Keratinocyte (primary cell): ENCODE results near the gene ADISSP. TPM values are rescaled to one million over a fixed set of nuclear protein-coding genes. Genes with fewer than 3 reads are reported as not detected.
A peak's percentile ranks its signal among the peaks of the same experiment; 100 is the strongest.

Experiments used
- DNase-seq: peaks from one replicate; pipeline ENCODE4 v3.0.0-alpha.2; 2011; ENCODE audit warnings: low read depth, missing footprints, low spot score
- FAIRE-seq: peaks from 2 replicates; lab custom pipeline; 2011; peaks lifted over from hg19 to GRCh38; lab: Jason Lieb, UNC
- H2AFZ ChIP-seq: 2 replicates; pipeline ENCODE4 v1.6.0; 2012; ENCODE audit warnings: low read length, control low read depth, inconsistent platforms; ENCODE audit not compliant: control insufficient read depth
- H3K27ac ChIP-seq: 2 replicates; pipeline ENCODE4 v1.5.1; 2011; ENCODE audit warnings: low read length; ENCODE audit not compliant: control insufficient read depth, insufficient read depth
- H3K27me3 ChIP-seq: 3 replicates; pipeline ENCODE4 v1.6.0; 2011; ENCODE audit warnings: low read length; ENCODE audit not compliant: control insufficient read depth, insufficient read depth; ENCODE audit errors: extremely low read depth
- H3K36me3 ChIP-seq, 2 experiments: 2 replicates in 1 of 2; 3 replicates in 1 of 2; pipeline ENCODE4 v1.5.1; 2011; ENCODE audit warnings: low read length in 2 of 2, mild to moderate bottlenecking in 1 of 2; ENCODE audit not compliant: control insufficient read depth in 2 of 2, insufficient read depth in 2 of 2; ENCODE audit errors: extremely low read depth in 1 of 2
- H3K4me1 ChIP-seq: 3 replicates; pipeline ENCODE4 v1.5.1; 2011; ENCODE audit warnings: low read length; ENCODE audit not compliant: control insufficient read depth, insufficient read depth; ENCODE audit errors: extremely low read depth
- H3K4me2 ChIP-seq: 3 replicates; pipeline ENCODE4 v1.6.0; 2011; ENCODE audit warnings: low read depth, low read length; ENCODE audit not compliant: control insufficient read depth, insufficient read depth; ENCODE audit errors: extremely low read depth
- H3K4me3 ChIP-seq, 3 experiments: fragments of 200-600 bp in 1 of 3; sonication (generic) in 1 of 3; 2 replicates in 2 of 3; 3 replicates in 1 of 3; pipeline ENCODE4 v1.5.1; 2011 to 2016; ENCODE audit warnings: low read length in 3 of 3, mild to moderate bottlenecking in 3 of 3, control low read depth in 2 of 3, inconsistent platforms in 1 of 3, low read depth in 1 of 3, mixed read lengths in 1 of 3, mixed run types in 1 of 3, moderate library complexity in 1 of 3; ENCODE audit not compliant: control insufficient read depth in 2 of 3, insufficient read depth in 2 of 3; ENCODE audit errors: extremely low read depth in 1 of 3
- H3K79me2 ChIP-seq: 2 replicates; pipeline ENCODE4 v1.6.0; 2012; ENCODE audit warnings: low read length; ENCODE audit not compliant: control insufficient read depth, insufficient read depth
- H3K9ac ChIP-seq: 3 replicates; pipeline ENCODE4 v1.6.0; 2011; ENCODE audit warnings: low read length; ENCODE audit not compliant: control insufficient read depth, insufficient read depth; ENCODE audit errors: extremely low read depth
- H3K9me1 ChIP-seq: 3 replicates; pipeline ENCODE4 v1.6.0; 2011; ENCODE audit warnings: low read length; ENCODE audit not compliant: control insufficient read depth, insufficient read depth; ENCODE audit errors: extremely low read depth
- H3K9me3 ChIP-seq: 2 replicates; pipeline ENCODE4 v1.5.1; 2012; ENCODE audit warnings: low read depth, low read length; ENCODE audit not compliant: control insufficient read depth
- H4K20me1 ChIP-seq: 3 replicates; pipeline ENCODE4 v1.6.0; 2011; ENCODE audit warnings: low read length; ENCODE audit not compliant: control insufficient read depth, insufficient read depth; ENCODE audit errors: extremely low read depth
- CTCF ChIP-seq, 3 experiments: IDR thresholded peaks in 1 of 3; conservative IDR thresholded peaks in 1 of 3; optimal IDR thresholded peaks in 1 of 3; 2 replicates in 2 of 3; 3 replicates in 1 of 3; pipeline versions ENCODE3 to v1.5.1; 2011; ENCODE audit warnings: low read length in 3 of 3, mild to moderate bottlenecking in 3 of 3, moderate library complexity in 2 of 3, control low read depth in 1 of 3, inconsistent platforms in 1 of 3; ENCODE audit not compliant: insufficient read depth in 2 of 3; ENCODE audit errors: extremely low read depth in 1 of 3
- EZH2 ChIP-seq: IDR thresholded peaks from one replicate; pipeline ENCODE4 v1.6.1; 2012; ENCODE audit warnings: inconsistent platforms, mild to moderate bottlenecking, low read length, moderate library complexity
- dilution Hi-C: fragments of 300-500 bp; cut with MboI; formaldehyde crosslinking; loops from one replicate; pipeline ENCODE4 v1.7.0; 2020; ENCODE audit warnings: low sequenced_read_pairs; ENCODE audit not compliant: extremely low pct_ligation_motif_present
- polyA plus RNA-seq, 5 experiments: library from polyadenylated mRNA; depleted of rRNA in 3 of 5; stranded (reverse) in 3 of 5; stranded (forward) in 1 of 5; unstranded in 1 of 5; fragments of >200 nt; gene quantifications; 1 replicate in 1 of 5; 2 replicates in 3 of 5; 3 replicates in 1 of 5; pipeline versions ENCODE4 v1.2.1 to v1.2.3, GENCODE V29; 2011 to 2012; ENCODE audit warnings: missing spikeins in 2 of 5, low read depth in 1 of 5, low replicate concordance in 1 of 5

ADISSP gene
- polyA plus RNA-seq, 1 donor (not counting 4 experiments of a cell fraction or from before 2014, with no cell fraction given) = 28.2 TPM

GRCh38 chr20:3783511-3784195 lies 16.1 kb upstream of the ADISSP start:
- no peak for TF ChIP-seq CTCF (optimal IDR thresholded peaks at IDR 0.05 in 1 of 3, IDR thresholded peaks at IDR 0.05 in 1 of 3, conservative IDR thresholded peaks at IDR 0.05 in 1 of 3; ENCODE audit: extremely low read depth in 1 of 3, insufficient read depth in 2 of 3, low read length in 3 of 3)
- no peak for TF ChIP-seq EZH2
- H3K4me2 ChIP-seq = peak overlapping the region; percentile 91
- H3K4me3 ChIP-seq = no peak overlapping the region
- H3K36me3 ChIP-seq = peaks cover 0 to 9% of the 10 kb centered on the region in 2 experiments
- H3K79me2 ChIP-seq = peaks cover 31% of the 10 kb centered on the region
- H3K9me3 ChIP-seq = no peaks in the 10 kb centered on the region
- dilution Hi-C loops = no loop called here
- H3K9ac ChIP-seq = no peak overlapping the region
- H3K27ac ChIP-seq = no peak overlapping the region
- peaks cover 37% of the 10 kb centered on the region for H3K4me1 ChIP-seq
- FAIRE-seq = no peak
- H3K27me3 ChIP-seq = peaks cover 4% of the 10 kb centered on the region
- no peak for DNase-seq
- H2AFZ ChIP-seq = no peak overlapping the region
- peaks cover 4% of the 10 kb centered on the region for H3K9me1 ChIP-seq
- peaks cover 21% of the 10 kb centered on the region for H4K20me1 ChIP-seq

- dilution Hi-C loops = no loop called here
- Histone ChIP-seq H3K27ac (no peak overlapping the region), H3K4me1 (peaks cover 37% of the 10 kb centered on the region), H3K79me2 (peaks cover 31% of the 10 kb centered on the region), H4K20me1 (peaks cover 21% of the 10 kb centered on the region), H3K4me3 (no peak overlapping the region), H3K9ac (no peak overlapping the region), H3K9me1 (peaks cover 4% of the 10 kb centered on the region), H2AFZ (no peak overlapping the region), H3K36me3 (peaks cover 0 to 9% of the 10 kb centered on the region in 2 experiments), H3K9me3 (no peaks in the 10 kb centered on the region), H3K4me2 (peak overlapping the region; percentile 34), H3K27me3 (peaks cover 9% of the 10 kb centered on the region)
- no peak for TF ChIP-seq EZH2
- no peak for TF ChIP-seq CTCF (optimal IDR thresholded peaks at IDR 0.05 in 1 of 3, IDR thresholded peaks at IDR 0.05 in 1 of 3, conservative IDR thresholded peaks at IDR 0.05 in 1 of 3; ENCODE audit: extremely low read depth in 1 of 3, insufficient read depth in 2 of 3, low read length in 3 of 3)
- FAIRE-seq (no peak), DNase-seq (no peak)
Observed at GRCh38 chr20:3783068-3783489, 15.5 kb upstream of the ADISSP start.
